Nephron progenitor cell (in vitro differentiated cells): ENCODE results near the gene ELOVL6.

ENCODE experiments used
- DNase-seq: peaks from one replicate; pipeline ENCODE4 v3.0.0; 2021
- H3K27ac Mint-ChIP-seq: 2 replicates; pipeline ENCODE4 v1.8.0; 2021; ENCODE audit warnings: mild to moderate bottlenecking, moderate library complexity, mixed read lengths
- H3K27me3 Mint-ChIP-seq: 2 replicates; pipeline ENCODE4 v1.8.0; 2021; ENCODE audit warnings: mild to moderate bottlenecking, low read depth, mixed read lengths; ENCODE audit not compliant: poor library complexity
- H3K36me3 Mint-ChIP-seq: 2 replicates; pipeline ENCODE4 v1.8.0; 2021; ENCODE audit warnings: low read depth, mixed read lengths
- H3K4me1 Mint-ChIP-seq: 2 replicates; pipeline ENCODE4 v1.8.0; 2021; ENCODE audit warnings: mixed read lengths
- H3K4me3 Mint-ChIP-seq: 2 replicates; pipeline ENCODE4 v1.8.0; 2021; ENCODE audit warnings: mild to moderate bottlenecking, moderate library complexity, mixed read lengths
- H3K9me3 Mint-ChIP-seq: 2 replicates; pipeline ENCODE4 v1.8.0; 2021; ENCODE audit warnings: mild to moderate bottlenecking, moderate library complexity, mixed read lengths
- TF ChIP-seq, protein P1 (sequence below): fragments of 200-600 bp; sonication (generic); IDR thresholded peaks from 2 replicates; pipeline ENCODE4 v1.5.0; 2021; ENCODE audit warnings: antibody characterized with exemption

ELOVL6 gene

DNA sequence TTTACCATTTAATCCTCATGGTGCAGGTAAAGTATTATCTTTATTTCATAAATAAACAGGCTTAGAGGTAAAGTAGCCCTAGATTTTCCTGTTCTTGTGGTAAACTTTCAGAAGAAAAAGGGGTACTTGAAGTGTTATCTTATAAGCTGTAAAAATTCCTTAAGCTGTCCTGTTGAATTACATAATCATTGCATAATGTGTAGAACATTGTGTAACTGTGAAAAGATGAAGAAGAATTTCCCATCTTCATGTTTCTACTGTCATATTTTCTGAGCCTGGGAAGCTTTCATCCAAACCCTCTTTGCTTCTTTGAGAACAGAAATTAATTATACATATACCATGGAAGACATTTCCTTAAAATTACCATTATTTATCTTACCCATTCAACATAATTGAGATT is 90.5 kb downstream of the ELOVL6 start:
- no peak for DNase-seq
- no peaks in the 10 kb centered on the region for H3K27me3 Mint-ChIP-seq
- H3K4me1 Mint-ChIP-seq: no peaks in the 10 kb centered on the region
- H3K9me3 Mint-ChIP-seq: no peaks in the 10 kb centered on the region
- H3K4me3 Mint-ChIP-seq: no peak overlapping the region
- peaks cover 58% of the 10 kb centered on the region for H3K36me3 Mint-ChIP-seq
- TF ChIP-seq, protein P1, sequence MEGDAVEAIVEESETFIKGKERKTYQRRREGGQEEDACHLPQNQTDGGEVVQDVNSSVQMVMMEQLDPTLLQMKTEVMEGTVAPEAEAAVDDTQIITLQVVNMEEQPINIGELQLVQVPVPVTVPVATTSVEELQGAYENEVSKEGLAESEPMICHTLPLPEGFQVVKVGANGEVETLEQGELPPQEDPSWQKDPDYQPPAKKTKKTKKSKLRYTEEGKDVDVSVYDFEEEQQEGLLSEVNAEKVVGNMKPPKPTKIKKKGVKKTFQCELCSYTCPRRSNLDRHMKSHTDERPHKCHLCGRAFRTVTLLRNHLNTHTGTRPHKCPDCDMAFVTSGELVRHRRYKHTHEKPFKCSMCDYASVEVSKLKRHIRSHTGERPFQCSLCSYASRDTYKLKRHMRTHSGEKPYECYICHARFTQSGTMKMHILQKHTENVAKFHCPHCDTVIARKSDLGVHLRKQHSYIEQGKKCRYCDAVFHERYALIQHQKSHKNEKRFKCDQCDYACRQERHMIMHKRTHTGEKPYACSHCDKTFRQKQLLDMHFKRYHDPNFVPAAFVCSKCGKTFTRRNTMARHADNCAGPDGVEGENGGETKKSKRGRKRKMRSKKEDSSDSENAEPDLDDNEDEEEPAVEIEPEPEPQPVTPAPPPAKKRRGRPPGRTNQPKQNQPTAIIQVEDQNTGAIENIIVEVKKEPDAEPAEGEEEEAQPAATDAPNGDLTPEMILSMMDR: no peak
- no peak overlapping the region for H3K27ac Mint-ChIP-seq

DNA sequence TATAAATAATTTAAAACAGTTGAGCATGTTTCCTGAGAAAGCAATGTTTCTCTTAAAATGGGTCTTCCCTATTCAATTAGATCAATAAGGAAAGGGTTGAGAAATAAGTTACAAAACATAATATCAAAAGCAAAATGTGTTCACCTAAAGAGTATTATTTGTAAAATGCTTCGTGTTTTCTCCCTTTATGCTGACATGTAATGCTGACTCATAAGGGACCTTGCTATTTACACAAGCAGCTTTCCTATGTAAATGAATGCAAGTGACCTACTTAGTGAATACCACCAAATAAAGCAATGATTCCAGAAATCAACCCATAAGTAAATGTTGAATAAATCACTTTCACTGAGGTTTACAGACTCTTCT is 91.5 kb downstream of the ELOVL6 start:
- no peaks in the 10 kb centered on the region for H3K27me3 Mint-ChIP-seq
- no peaks in the 10 kb centered on the region for H3K4me1 Mint-ChIP-seq
- DNase-seq: no peak

DNA sequence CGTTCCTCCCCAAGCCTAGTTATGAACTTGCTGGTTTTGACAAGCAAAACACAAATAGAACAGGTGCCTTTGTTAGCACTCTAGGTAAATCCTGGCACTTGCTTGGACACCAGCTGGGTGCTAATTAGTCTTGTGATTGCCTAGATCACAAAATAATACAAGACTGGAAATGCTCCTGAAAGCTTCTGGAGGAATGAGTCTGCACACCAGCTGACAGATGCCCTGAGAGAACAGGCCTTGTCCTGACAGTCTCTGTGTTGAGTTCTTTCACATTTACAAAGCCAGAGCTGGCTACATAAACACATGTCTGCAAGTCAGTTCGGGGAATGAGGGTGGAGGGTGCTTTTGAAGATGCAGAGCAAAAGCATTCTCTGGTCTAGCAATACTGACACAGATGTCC is 93.8 kb downstream of the ELOVL6 start:
- H3K4me3 Mint-ChIP-seq: no peak overlapping the region

More for the DNA sequence above, 91.5 kb downstream of the ELOVL6 start:
- TF ChIP-seq, protein P1: no peak
- no peak overlapping the region for H3K27ac Mint-ChIP-seq
- H3K9me3 Mint-ChIP-seq: no peaks in the 10 kb centered on the region
- no peak overlapping the region for H3K4me3 Mint-ChIP-seq
- H3K36me3 Mint-ChIP-seq: peaks cover 59% of the 10 kb centered on the region

DNA sequence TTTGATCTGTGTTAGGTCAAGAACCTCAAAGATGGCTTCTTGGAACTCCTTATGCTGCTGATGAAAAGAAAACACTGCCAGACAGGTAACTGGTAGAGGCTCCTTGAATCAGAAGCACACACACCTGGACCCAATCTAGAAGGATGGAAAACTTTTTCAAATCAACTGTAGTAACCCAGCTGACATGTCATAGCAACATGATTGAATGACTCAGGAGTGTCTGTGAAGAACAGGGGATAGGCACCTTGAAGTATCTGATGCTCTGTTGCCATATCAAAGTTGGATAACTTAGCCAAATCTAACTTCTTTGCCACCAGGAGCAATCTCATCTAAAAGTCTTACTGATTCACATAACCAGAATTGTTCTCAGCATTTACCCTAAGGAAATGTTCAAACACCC is 98.8 kb downstream of the ELOVL6 start:
- Mint-ChIP-seq H3K36me3 (peaks cover 46% of the 10 kb centered on the region), H3K4me1 (peaks cover 6% of the 10 kb centered on the region), H3K27ac (peak overlapping the region; percentile 15), H3K27me3 (no peaks in the 10 kb centered on the region), H3K4me3 (no peak overlapping the region), H3K9me3 (no peaks in the 10 kb centered on the region)
- DNase-seq: no peak
- TF ChIP-seq, protein P1: no peak

More for the DNA sequence above, 93.8 kb downstream of the ELOVL6 start:
- no peaks in the 10 kb centered on the region for H3K27me3 Mint-ChIP-seq
- no peak overlapping the region for H3K27ac Mint-ChIP-seq
- no peaks in the 10 kb centered on the region for H3K4me1 Mint-ChIP-seq
- no peaks in the 10 kb centered on the region for H3K9me3 Mint-ChIP-seq
- TF ChIP-seq, protein P1: no peak
- H3K36me3 Mint-ChIP-seq: peaks cover 52% of the 10 kb centered on the region
- DNase-seq: no peak

DNA sequence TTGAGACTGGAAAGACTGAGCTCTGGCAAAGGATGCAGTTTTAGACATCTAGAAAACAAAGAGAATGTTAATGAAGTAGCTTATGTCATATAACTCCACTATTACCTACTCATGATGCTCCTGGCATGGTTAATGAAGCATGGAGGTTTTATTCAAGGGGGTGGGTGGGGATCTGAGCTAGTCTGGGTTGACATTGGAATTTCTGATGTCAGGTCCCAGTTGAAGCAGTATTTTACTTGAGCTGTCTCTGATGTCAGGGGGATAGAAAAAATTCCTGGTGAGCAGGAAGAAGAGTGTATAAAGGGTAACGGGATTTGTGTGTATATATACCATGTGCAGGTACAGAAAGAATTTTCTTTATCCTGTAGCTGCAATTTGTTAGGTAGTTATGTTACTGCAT is 102.0 kb downstream of the ELOVL6 start:
- Mint-ChIP-seq H3K27me3 (no peaks in the 10 kb centered on the region), H3K36me3 (peaks cover 33% of the 10 kb centered on the region), H3K9me3 (no peaks in the 10 kb centered on the region), H3K4me3 (no peak overlapping the region), H3K27ac (peak overlapping the region; percentile 66), H3K4me1 (peaks cover 6% of the 10 kb centered on the region)
- TF ChIP-seq, protein P1: no peak
- no peak for DNase-seq

DNA sequence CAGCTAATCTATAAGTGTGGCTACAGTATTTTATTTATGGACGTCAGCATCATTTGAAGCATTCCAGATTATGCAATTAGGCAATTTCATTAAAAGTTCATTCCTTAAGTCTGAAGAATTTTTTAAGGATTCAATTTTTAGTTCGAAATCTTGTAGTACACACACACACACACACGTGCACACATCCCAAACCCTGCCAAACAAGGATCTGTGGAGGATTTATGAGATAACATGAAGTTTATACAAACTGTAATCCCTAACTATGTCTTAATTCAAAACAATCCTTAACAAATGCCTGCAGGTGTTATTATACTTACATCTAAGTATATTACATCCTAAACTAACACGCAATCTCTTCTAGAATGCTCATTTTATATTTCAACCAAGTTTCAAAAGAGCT is 105.8 kb downstream of the ELOVL6 start:
- H3K27ac Mint-ChIP-seq: no peak overlapping the region
- no peak for DNase-seq
- H3K27me3 Mint-ChIP-seq: no peaks in the 10 kb centered on the region
- H3K9me3 Mint-ChIP-seq: no peaks in the 10 kb centered on the region
- TF ChIP-seq, protein P1: no peak
- H3K36me3 Mint-ChIP-seq: peaks cover 45% of the 10 kb centered on the region
- H3K4me3 Mint-ChIP-seq: no peak overlapping the region
- H3K4me1 Mint-ChIP-seq: peaks cover 14% of the 10 kb centered on the region
